ENCODE data around the gene PANK4.
A peak's percentile ranks its signal among the peaks of the same experiment; 100 is the strongest.
"Not testable (repeated sequence)": the region's sequence is repeated elsewhere in the genome, so short reads cannot be mapped to it uniquely, and the experiment has no call there.

Gene PANK4

DNA sequence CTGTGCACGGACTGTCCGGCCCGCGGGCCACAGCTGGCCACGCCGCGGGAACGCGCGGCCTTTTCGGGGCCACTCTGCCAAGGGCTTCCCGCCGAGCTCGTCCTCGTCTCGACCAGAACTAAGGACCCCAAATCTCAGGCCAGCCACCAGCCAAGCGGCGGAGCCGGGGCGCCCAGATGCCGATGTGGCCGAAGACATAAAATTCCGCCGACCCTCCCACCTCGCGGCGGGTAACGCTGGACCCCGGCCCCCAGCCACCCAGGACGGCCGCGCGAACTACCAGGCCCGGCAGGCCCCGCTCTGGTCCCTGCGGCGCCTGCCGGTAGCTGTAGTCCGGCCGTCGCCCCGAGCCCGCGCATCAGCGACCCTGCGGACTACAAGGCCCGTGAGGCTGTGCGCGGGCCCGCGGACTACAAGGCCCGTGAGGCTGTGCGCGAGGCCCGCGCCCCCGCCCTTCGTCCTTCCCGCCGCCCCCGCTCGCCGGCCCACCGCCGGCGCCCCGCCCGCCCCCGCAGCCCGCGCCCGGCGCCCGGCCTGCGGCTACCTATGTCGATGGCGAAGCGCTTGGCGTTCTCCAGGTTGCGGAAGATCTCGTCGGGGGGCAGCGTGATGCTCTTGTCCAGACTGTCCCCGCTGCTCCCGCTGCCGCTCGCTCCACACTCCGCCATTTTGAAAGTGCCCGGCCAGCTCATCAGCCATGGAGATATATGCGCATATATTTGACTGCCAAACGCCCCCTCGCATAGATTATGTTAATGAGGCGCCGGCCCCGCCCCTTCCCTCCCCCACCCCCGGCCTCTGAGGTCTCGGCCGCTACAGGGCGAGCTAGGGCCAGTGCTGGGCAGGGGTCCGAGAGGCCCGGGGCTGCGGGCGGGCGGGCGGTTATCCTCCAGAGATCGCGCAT, at the start of gene PANK4:
Gene PANK4 (minus strand): TSS at position 677 of the 904 bp plus-strand sequence. CDS start 9 bp downstream, at position 668.
- DNase-seq = peak; percentile 90

DNA sequence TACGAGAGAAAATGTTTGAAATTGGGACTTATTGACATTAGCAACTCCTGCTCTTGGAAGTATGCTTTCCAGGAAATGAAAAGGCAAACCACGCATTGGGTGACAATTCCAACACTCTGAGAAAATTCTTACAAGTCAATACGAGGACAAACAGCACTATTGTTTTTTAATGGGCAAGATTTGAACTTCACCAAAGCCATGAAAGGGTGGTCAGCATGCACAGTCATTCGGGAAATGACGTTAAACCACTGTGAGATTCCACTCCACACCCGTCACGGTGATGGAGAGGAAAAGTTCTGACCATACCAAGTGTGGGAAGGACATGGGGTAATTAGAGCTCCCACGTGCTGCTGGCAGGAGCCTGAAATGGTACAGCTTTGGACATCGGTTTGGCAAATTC, 48.0 kb upstream of the PANK4 start:
- DNase-seq = no peak

GRCh38 chr1:2573250-2573920, 47.0 kb upstream of the PANK4 start:
- DNase-seq = no peak

DNA sequence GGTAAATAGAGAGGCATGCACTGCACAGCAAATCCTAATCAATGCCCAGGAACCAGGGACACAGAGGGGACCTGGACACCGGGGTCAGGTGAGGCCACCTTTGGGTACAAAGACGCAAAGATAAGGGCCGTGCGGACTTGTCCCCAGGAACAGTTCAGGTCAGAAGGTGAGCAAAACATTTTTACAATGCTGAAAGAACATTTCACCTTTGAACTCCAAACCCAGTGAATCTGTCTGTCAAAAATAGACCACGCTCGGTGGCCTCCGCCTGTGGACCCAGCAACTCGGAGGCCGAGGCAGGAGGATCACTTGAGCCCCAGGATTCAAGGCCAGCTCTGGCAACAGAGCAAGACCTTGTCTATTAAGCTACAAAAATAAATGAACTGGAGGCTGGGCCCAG, 45.0 kb upstream of the PANK4 start:
- DNase-seq = no peak

DNA sequence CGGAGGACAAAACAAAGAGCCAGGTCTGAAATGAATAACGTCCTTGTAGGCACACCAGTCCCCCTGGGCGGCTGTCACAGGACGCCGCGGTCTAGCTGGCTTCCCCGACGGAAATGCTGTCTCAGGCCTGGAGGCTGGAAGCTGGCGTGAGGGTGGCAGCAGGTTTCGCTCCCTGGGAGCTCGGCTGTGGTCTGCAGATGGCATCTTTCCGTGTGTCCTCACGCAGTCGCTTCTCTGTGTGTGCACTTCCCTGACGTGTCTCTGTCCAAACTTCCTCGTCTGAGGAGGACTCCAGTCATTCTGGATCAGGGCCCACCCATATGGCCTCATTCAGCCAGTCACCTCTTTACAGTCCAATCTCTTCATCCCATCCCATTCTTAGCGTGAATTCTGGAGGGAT, 43.9 kb upstream of the PANK4 start:
- DNase-seq = no peak

GRCh38 chr1:2569703-2570102, 43.3 kb upstream of the PANK4 start:
- DNase-seq = not testable (repeated sequence)

- no peak for DNase-seq
Observed at GRCh38 chr1:2569060-2569459, 42.7 kb upstream of the PANK4 start.

DNA sequence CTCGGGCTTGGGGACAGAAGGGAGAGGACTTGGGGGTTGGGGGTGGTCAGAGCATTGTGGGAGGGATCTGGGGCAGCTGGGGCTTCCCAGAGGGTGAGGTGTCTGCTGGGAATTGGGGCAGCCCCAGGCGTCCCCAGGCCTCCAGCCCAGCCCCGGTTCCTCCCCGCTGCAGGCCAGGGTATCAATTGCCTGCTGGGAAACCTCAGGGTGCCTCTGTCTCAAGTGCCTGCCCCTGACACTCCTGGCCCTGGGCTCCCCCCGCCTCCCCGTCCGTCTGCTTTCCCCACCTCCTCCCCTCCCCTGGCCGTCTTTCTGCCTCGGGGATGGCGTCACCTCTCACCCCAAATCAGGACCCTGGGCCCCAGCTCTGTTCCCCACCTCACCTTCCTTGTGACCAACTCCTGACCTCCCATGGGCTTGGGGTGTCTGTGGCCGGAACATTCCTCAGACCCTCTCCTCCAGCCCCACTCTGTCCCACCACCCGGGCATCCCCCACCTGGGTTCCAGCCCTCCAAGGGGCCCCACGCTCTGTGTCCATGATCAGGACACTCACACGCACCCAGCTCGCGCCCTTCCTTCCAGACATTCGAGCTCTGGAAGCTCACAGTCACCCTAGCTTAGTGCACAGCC, 41.9 kb upstream of the PANK4 start:
- not testable (repeated sequence) for DNase-seq

- no peak for DNase-seq
Observed at GRCh38 chr1:2567083-2567679, 40.8 kb upstream of the PANK4 start.

- DNase-seq = no peak
Observed at GRCh38 chr1:2566101-2567045, 40.0 kb upstream of the PANK4 start.

GRCh38 chr1:2564815-2565374, 38.5 kb upstream of the PANK4 start:
- no peak for DNase-seq

DNA sequence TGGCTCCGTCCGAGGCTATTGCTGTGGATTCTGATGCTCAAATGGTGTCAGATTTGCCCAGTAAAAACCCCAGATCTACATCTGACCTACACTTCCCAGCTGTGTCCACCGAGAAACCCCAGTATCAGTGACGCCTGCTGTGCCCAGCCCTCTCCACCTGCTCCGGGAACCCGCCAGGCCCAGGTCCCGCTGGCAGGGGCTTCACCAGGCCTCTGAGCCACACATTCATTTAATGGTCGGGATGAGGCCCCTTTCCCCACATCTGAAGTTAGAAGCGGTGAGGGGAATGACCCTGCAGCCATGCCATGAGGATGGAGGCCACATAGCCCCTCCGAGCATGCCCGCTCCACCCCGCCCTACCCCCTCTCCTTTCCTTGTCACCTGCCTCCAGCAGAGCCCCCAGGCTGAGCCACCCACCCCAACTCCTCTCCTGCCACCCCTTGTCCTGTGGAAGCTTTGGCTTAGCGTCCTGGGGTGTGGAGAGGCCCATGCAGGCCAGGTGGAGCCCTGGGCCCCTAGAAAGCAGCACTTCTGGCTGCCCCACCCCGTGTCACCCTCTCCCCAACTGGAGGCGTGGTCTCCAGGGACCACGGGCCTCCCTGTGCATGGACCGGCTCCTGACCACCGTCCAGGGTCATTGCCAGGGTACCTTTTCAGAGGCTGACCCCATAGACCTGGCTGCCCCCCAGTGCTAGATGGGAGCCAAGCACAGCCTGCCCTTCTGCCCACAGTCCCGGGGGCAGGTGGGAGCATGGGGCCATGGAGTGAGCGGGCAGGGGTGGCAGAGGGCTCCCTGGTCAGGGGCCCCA, 37.8 kb upstream of the PANK4 start:
- DNase-seq = no peak

DNA sequence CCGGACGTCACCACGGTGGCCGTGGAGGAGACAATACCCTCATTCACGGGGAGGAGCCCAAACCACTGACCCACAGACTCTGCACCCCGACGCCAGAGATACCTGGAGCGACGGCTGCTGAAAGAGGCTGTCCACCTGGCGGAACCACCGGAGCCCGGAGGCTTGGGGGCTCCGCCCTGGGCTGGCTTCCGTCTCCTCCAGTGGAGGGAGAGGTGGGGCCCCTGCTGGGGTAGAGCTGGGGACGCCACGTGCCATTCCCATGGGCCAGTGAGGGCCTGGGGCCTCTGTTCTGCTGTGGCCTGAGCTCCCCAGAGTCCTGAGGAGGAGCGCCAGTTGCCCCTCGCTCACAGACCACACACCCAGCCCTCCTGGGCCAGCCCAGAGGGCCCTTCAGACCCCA, 36.8 kb upstream of the PANK4 start:
- DNase-seq = no peak

DNA sequence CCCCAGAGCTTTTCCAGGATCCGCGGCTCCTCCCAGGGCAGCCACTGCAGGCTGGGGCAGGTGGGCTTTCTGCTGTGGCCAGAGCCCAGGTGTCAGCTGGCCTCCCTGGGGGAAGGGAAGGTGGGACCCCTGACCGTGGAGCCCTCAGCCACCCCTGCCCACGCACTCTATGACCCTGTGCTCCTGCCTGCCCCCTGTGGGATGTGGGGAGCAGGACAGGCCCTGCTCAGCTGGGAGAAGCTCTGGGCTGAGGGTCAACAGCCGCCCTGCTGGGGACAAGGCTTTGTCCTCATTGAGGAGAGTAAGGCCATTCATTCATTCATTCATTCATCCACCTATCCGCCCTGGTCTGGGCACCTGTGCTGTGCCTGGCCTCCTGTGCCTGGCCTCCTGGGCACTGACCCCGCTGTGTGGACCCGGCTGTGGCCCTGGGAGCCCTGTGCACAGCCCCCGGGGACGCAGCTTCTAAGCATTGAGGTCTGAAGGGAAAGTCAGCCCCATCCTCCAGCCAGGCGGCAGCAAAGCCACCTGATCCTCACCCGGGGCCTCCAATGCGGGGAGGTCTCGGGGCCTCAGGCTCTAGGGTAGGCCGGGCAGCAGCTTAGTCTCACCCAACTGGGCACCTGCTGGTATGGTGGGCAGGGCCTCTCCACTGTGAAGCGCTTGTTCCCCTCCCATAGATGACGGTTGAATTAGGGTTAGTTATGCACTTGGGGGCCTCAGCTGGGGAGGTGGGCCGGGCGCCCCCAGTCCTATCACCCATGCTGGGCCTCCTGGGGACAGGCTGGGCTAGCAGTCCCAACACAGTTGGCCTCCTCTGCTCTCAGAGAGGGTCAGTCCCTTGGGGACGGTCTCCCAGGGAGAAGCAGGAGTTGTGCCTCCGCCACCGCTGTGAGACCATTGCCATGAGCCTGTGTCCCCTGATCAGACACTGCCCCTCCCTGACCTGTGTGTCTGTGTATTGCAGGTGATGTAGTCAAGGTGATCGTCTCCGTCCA, 35.8 kb upstream of the PANK4 start:
- peak; percentile 28 for DNase-seq

- no peak for DNase-seq
Observed at GRCh38 chr1:2561446-2561845, 35.0 kb upstream of the PANK4 start.

DNA sequence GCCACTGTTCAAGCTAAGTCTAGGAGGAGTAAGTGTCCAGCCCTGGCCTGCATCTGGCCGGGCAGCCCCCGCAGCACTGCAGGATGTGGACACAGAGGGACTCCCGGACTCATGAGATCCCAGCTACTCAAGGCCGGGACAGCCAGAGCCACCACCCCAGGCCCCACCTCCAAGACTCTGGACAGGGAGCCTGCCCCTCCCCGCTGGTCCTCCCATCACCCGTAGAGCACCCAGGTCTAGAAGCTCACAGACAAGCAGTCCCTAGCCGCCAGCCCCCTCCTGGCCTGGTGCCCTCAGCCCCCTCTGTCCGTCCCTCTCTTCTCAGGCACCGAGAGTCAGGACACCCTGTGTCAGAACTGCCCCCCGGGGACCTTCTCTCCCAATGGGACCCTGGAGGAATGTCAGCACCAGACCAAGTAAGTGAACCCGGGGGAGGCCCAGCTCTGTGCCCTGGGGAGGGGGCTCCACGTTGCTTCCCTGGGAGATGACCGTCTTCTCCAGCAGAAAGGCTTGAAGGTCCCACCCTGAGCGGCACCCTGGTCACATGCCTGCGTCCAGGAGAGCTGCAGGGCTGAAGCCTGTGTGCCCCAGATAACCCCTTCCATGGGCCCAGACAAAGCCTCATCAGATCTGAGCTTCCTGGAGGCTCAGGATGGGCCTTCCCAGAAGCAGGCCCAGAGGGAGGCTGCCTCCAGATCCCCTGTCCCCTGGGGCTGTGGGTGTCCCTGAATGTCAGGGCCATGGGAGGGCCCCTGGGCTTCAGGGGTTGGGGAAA, 34.1 kb upstream of the PANK4 start:
- no peak for DNase-seq

GRCh38 chr1:2559509-2560298, 33.3 kb upstream of the PANK4 start:
- no peak for DNase-seq

- no peak for DNase-seq
Observed at GRCh38 chr1:2558861-2559260, 32.5 kb upstream of the PANK4 start.
